Hepatocyte (in vitro differentiated cells): Measurements from ENCODE around the gene DPAGT1. TPM values are rescaled to one million over a fixed set of nuclear protein-coding genes. Genes with fewer than 3 reads are reported as not detected.

Source experiments
- DNase-seq: peaks from one replicate; pipeline ENCODE4 v3.0.0-alpha.2; 2016; ENCODE audit warnings: low spot score
- H2AFZ ChIP-seq: fragments of 200-600 bp; sonication (generic); 2 replicates; pipeline ENCODE4 v1.6.0; 2016; ENCODE audit warnings: antibody characterized with exemption, mild to moderate bottlenecking
- H3K27ac ChIP-seq: fragments of 200-600 bp; sonication (generic); 2 replicates; pipeline ENCODE4 v1.5.1; 2016; ENCODE audit warnings: mild to moderate bottlenecking
- H3K27me3 ChIP-seq: fragments of 200-600 bp; sonication (generic); 2 replicates; pipeline ENCODE4 v1.6.1; 2016
- H3K36me3 ChIP-seq: fragments of 200-600 bp; sonication (generic); replicated peaks from 2 replicates; pipeline ENCODE4 v1.5.1; 2016; ENCODE audit warnings: low read depth; ENCODE audit not compliant: insufficient read depth
- H3K4me1 ChIP-seq: fragments of 200-600 bp; sonication (generic); 2 replicates; pipeline ENCODE4 v1.5.1; 2016; ENCODE audit warnings: mild to moderate bottlenecking, moderate library complexity; ENCODE audit not compliant: insufficient read depth
- H3K4me2 ChIP-seq: fragments of 200-600 bp; sonication (generic); 2 replicates; pipeline ENCODE4 v1.6.0; 2016
- H3K4me3 ChIP-seq: fragments of 200-600 bp; sonication (generic); 2 replicates; pipeline ENCODE4 v1.5.1; 2016; ENCODE audit warnings: mild to moderate bottlenecking
- H3K79me2 ChIP-seq: fragments of 200-600 bp; sonication (generic); 2 replicates; pipeline ENCODE4 v1.6.0; 2017; ENCODE audit warnings: mild to moderate bottlenecking
- H3K9me2 ChIP-seq: fragments of 200-600 bp; sonication (generic); replicated peaks from 2 replicates; pipeline ENCODE4 v1.6.0; 2017; ENCODE audit warnings: mild to moderate bottlenecking; ENCODE audit not compliant: insufficient read depth
- H3K9me3 ChIP-seq: fragments of 200-600 bp; sonication (generic); 2 replicates; pipeline ENCODE4 v1.5.1; 2016; ENCODE audit warnings: low read depth, mild to moderate bottlenecking
- H4K20me1 ChIP-seq: fragments of 200-600 bp; sonication (generic); 2 replicates; pipeline ENCODE4 v1.6.0; 2016; ENCODE audit warnings: mild to moderate bottlenecking; ENCODE audit not compliant: insufficient read depth, poor library complexity, severe bottlenecking
- EZH2 ChIP-seq: fragments of 200-600 bp; sonication (generic); IDR thresholded peaks from 2 replicates; pipeline ENCODE4 v1.6.1; 2016; ENCODE audit warnings: antibody characterized with exemption, mild to moderate bottlenecking, borderline replicate concordance
- EZH2phosphoT487 ChIP-seq: fragments of 200-600 bp; sonication (generic); IDR thresholded peaks from one replicate; pipeline ENCODE4 v1.6.1; 2018; ENCODE audit warnings: antibody characterized with exemption, mild to moderate bottlenecking, low read depth, moderate library complexity; ENCODE audit not compliant: unreplicated experiment, severe bottlenecking
- WGBS: methylation state at CpG from one replicate; pipeline ENCODE4 v1.1.6; 2016; ENCODE audit warnings: low lambda C conversion rate; ENCODE audit errors: missing lambda C conversion rate; 5-methylcytosine and 5-hydroxymethylcytosine counted together
- polyA plus RNA-seq: library from polyadenylated mRNA; unstranded; fragments of >200 nt; fragmentation: Nextera tagmentation; extraction: Ambion mirVana; gene quantifications from 2 replicates; pipeline ENCODE4 v1.2.1, GENCODE V29; 2016
- total RNA-seq: library from RNA; depleted of rRNA; stranded (reverse); fragments of >200 nt; gene quantifications from 2 replicates; pipeline ENCODE4 v1.2.3, GENCODE V29; 2014
- TF ChIP-seq, protein P1 (sequence below): fragments of 200-600 bp; sonication (generic); IDR thresholded peaks from 2 replicates; pipeline ENCODE4 v1.5.1; 2016; ENCODE audit warnings: antibody characterized with exemption, mild to moderate bottlenecking; ENCODE audit not compliant: poor library complexity

Gene DPAGT1
- total and polyA plus RNA-seq, 2 experiments from 2014 or later, result 27.5 to 76.2 TPM

DNA sequence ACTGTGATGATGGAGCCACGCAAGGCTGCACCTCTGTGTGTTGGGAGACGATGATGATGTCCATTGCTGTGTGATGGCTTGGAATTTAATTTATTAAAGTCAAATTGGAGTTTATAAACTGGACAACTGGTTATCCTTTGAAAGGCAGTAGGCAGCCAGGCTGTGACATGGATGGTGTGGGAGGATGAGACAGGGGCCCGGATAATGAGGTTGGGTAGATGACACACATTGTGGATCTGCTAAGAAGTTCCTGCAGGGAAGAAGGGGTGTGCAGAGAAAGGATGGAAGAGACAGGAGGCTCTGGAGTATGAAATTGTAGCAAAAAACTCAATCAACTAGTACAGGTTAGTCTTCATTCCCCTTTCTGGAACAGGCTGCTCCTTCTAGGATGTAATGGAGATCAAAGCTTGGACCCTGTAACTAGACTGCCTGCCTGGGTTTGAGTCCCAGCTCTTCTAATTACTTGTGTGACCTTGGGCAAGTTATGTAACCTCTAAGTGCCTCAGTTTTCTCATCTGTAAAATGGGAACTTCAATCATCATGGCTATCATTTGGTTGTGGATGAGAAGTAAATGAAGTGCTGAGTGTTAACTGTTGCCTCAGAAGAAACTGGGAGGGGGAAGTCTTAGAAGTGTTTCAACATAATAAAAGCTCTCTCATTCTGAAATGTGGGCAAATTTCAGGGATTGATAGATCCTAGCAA is 15.5 kb upstream of the DPAGT1 start:
- 95% methylated on average over 3 of the region's 3 CpGs for WGBS
- Histone ChIP-seq H2AFZ (no peak overlapping the region), H3K9me3 (no peaks in the 10 kb centered on the region), H3K27me3 (no peaks in the 10 kb centered on the region), H3K4me1 (peaks cover 1% of the 10 kb centered on the region), H3K36me3 (no peaks in the 10 kb centered on the region), H3K79me2 (peaks cover 4% of the 10 kb centered on the region), H3K9me2 (no peaks in the 10 kb centered on the region), H4K20me1 (no peaks in the 10 kb centered on the region), H3K4me2 (no peak overlapping the region), H3K4me3 (no peak overlapping the region), H3K27ac (no peak overlapping the region)
- TF ChIP-seq EZH2, result no peak
- no peak for TF ChIP-seq EZH2phosphoT487
- TF ChIP-seq, protein P1, sequence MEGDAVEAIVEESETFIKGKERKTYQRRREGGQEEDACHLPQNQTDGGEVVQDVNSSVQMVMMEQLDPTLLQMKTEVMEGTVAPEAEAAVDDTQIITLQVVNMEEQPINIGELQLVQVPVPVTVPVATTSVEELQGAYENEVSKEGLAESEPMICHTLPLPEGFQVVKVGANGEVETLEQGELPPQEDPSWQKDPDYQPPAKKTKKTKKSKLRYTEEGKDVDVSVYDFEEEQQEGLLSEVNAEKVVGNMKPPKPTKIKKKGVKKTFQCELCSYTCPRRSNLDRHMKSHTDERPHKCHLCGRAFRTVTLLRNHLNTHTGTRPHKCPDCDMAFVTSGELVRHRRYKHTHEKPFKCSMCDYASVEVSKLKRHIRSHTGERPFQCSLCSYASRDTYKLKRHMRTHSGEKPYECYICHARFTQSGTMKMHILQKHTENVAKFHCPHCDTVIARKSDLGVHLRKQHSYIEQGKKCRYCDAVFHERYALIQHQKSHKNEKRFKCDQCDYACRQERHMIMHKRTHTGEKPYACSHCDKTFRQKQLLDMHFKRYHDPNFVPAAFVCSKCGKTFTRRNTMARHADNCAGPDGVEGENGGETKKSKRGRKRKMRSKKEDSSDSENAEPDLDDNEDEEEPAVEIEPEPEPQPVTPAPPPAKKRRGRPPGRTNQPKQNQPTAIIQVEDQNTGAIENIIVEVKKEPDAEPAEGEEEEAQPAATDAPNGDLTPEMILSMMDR, result no peak
- no peak for DNase-seq

DNA sequence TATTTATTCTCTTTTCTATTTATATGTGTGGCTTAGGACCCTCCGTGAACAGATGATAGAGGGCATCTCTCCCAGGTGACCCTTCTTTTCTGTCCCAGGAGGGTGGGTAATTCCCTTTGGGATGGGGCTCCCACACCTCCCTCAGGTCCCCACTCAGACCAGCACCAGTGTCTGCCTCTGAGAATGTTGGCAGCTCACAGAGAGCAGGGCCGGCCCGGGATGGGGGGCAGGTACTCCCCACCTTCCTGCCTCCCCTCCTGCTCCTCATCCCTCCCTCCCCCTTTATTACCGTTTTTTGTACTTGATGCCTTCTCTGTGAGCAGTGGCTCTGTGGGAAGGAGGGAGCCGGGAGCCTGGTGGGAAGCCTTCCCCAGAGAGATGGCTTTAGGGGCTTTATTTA is 14.9 kb upstream of the DPAGT1 start:
- no peak overlapping the region for H3K4me3 ChIP-seq
- H2AFZ ChIP-seq, result no peak overlapping the region
- H3K79me2 ChIP-seq, result no peaks in the 10 kb centered on the region
- no peaks in the 10 kb centered on the region for H3K36me3 ChIP-seq
- no peaks in the 10 kb centered on the region for H3K9me3 ChIP-seq
- TF ChIP-seq EZH2phosphoT487 (no peak), EZH2 (no peak)
- TF ChIP-seq, protein P1, result no peak
- no peaks in the 10 kb centered on the region for H4K20me1 ChIP-seq
- WGBS, result 89% methylated on average over 5 of the region's 5 CpGs
- no peaks in the 10 kb centered on the region for H3K27me3 ChIP-seq
- H3K9me2 ChIP-seq, result no peaks in the 10 kb centered on the region
- H3K4me2 ChIP-seq, result no peak overlapping the region
- H3K4me1 ChIP-seq, result no peaks in the 10 kb centered on the region
- H3K27ac ChIP-seq, result no peak overlapping the region
- DNase-seq, result no peak

DNA sequence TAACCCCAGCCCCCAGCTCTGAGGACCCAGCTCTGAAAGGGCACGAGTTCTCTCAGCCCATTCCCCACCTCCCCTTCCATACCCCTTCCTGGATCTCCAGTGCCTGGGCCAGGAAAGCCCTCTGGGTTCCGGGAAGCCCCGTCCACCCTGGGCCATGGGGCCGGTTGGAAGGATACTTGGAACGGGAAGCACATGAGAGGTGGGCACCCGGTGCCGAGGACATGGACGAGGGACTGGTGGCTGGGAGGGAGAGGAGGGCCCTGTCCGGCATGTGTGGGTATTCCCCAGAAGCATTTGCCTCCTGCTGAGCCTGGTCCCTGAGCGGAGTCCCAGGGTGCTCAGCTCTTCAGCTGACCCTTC is 14.6 kb upstream of the DPAGT1 start:
- no peak for DNase-seq

More for the DNA sequence above, 14.6 kb upstream of the DPAGT1 start:
- no peaks in the 10 kb centered on the region for H3K36me3 ChIP-seq
- H3K4me2 ChIP-seq, result no peak overlapping the region
- H3K9me3 ChIP-seq, result no peaks in the 10 kb centered on the region
- no peaks in the 10 kb centered on the region for H3K9me2 ChIP-seq
- H4K20me1 ChIP-seq, result no peaks in the 10 kb centered on the region
- no peak overlapping the region for H3K4me3 ChIP-seq
- no peaks in the 10 kb centered on the region for H3K4me1 ChIP-seq
- no peak overlapping the region for H2AFZ ChIP-seq
- H3K27ac ChIP-seq, result no peak overlapping the region
- H3K27me3 ChIP-seq, result no peaks in the 10 kb centered on the region
- TF ChIP-seq, protein P1, result no peak
- no peak for TF ChIP-seq EZH2
- TF ChIP-seq EZH2phosphoT487, result no peak
- 94% methylated on average over 10 of the region's 10 CpGs for WGBS
- no peaks in the 10 kb centered on the region for H3K79me2 ChIP-seq
